IPS-18a (cell line): ENCODE data around the gene CDC42EP5.

Experiments
- H3K27ac ChIP-seq: one replicate; pipeline ENCODE4 v1.5.1; 2013; ENCODE audit warnings: low read length
- H3K27me3 ChIP-seq: one replicate; pipeline ENCODE4 v1.6.1; 2013; ENCODE audit warnings: mild to moderate bottlenecking, low read length; ENCODE audit not compliant: control insufficient read depth, insufficient read depth
- H3K36me3 ChIP-seq: one replicate; pipeline ENCODE4 v1.6.1; 2013; ENCODE audit warnings: low read depth, low read length; ENCODE audit not compliant: control insufficient read depth
- H3K4me1 ChIP-seq: one replicate; pipeline ENCODE4 v1.6.1; 2013; ENCODE audit warnings: low read depth, low read length; ENCODE audit not compliant: control insufficient read depth
- H3K4me3 ChIP-seq: one replicate; pipeline ENCODE4 v1.5.1; 2013; ENCODE audit warnings: low read length
- H3K9ac ChIP-seq: one replicate; pipeline ENCODE4 v1.6.1; 2013; ENCODE audit warnings: mild to moderate bottlenecking, low read length, moderate library complexity
- H3K9me3 ChIP-seq: one replicate; pipeline ENCODE4 v1.6.1; 2013; ENCODE audit warnings: low read depth, low read length; ENCODE audit not compliant: control insufficient read depth

Gene CDC42EP5

GRCh38 chr19:54459282-54460229 is 13.5 kb downstream of the CDC42EP5 start:
- H3K4me1 ChIP-seq = no peaks in the 10 kb centered on the region
- H3K4me3 ChIP-seq = no peak overlapping the region
- no peak overlapping the region for H3K27ac ChIP-seq
- peaks cover 66% of the 10 kb centered on the region for H3K36me3 ChIP-seq
- no peaks in the 10 kb centered on the region for H3K27me3 ChIP-seq
- no peaks in the 10 kb centered on the region for H3K9me3 ChIP-seq
- no peak overlapping the region for H3K9ac ChIP-seq

- Histone ChIP-seq H3K4me1 (no peaks in the 10 kb centered on the region), H3K36me3 (peaks cover 74% of the 10 kb centered on the region), H3K27ac (no peak overlapping the region), H3K9ac (no peak overlapping the region), H3K27me3 (no peaks in the 10 kb centered on the region), H3K4me3 (no peak overlapping the region), H3K9me3 (no peaks in the 10 kb centered on the region)
Observed at GRCh38 chr19:54458648-54459281, 14.3 kb downstream of the CDC42EP5 start.

DNA sequence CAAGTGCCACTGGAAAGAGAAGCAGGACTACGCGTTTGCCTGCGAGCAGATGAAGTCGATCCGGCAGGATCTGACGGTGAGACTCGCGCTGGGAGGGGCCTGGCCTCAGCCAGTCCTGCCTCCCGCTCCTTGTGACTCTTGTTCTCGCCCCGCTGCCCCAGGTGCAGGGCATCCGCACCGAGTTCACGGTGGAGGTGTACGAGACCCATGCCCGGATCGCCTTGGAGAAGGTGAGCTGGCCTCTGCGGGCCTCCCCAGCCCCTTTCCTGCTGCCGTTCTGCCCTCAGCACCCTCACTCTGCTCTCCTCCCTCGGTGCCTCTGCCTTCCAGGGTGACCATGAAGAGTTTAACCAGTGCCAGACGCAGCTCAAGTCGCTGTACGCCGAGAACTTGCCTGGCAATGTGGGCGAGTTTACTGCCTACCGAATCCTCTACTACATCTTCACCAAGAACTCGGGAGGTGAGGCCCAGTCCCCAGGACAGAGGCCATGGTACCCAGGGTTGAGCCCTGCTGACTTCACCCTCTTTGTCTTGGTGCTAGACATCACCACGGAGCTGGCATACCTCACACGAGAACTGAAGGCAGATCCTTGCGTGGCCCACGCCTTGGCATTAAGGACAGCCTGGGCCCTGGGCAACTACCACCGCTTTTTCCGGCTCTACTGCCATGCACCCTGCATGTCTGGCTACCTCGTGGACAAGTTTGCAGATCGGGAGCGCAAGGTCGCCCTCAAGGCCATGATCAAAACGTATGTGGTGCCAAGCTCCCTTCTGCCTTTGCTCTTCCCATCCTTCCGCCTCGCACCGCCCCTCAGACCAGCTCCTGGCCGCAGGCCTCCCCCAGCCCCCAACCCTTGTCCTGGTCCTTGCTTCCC is 15.1 kb downstream of the CDC42EP5 start:
- no peaks in the 10 kb centered on the region for H3K4me1 ChIP-seq
- no peaks in the 10 kb centered on the region for H3K27me3 ChIP-seq
- H3K4me3 ChIP-seq = no peak overlapping the region
- no peak overlapping the region for H3K27ac ChIP-seq
- no peak overlapping the region for H3K9ac ChIP-seq
- no peaks in the 10 kb centered on the region for H3K9me3 ChIP-seq
- H3K36me3 ChIP-seq = peaks cover 81% of the 10 kb centered on the region

DNA sequence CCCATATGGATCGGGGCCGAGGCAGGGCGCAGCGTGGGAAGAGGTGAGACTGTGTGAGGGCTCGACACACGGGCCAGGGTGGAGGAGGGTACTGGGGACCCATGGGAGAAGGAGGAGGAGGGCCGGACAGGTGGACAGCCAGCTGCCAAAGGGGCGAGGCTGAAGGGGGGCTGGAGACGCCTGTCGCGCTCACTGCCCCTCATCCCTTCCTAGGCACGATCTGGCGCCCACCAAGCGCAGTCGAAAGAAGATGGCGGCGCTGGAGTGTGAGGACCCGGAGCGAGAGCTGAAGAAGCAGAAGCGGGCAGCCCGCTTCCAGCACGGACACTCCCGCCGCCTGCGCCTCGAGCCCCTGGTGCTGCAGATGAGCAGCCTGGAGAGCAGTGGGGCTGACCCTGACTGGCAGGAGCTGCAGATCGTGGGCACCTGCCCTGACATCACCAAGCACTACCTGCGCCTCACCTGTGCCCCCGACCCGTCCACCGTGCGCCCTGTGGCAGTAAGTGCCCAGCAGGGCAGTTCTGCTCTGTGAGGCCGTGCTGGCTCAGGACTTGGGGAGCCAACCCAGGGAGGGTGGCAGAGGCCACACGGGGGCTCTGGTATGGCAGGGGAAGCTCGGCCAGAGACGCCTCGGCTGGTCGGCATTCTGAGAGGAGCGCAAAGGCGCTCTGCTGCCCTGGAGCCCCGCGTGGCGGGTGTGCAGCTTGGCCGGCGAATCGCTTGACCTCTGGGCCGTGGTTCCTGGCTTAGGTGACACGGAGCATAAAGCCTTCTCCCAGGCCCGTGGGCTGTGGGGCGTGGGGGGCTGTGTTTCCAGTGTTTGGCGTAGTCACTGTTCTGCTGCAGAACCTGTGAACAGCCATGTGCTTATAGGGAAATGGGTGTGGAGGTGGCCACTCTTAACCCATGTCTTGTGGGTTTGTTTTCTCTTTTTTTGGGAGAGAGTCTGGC is 16.4 kb downstream of the CDC42EP5 start:
- Histone ChIP-seq H3K4me1 (no peaks in the 10 kb centered on the region), H3K36me3 (peaks cover 88% of the 10 kb centered on the region), H3K9ac (no peak overlapping the region), H3K9me3 (no peaks in the 10 kb centered on the region), H3K27me3 (no peaks in the 10 kb centered on the region), H3K27ac (no peak overlapping the region), H3K4me3 (no peak overlapping the region)

- Histone ChIP-seq H3K9me3 (no peaks in the 10 kb centered on the region), H3K27me3 (no peaks in the 10 kb centered on the region), H3K4me1 (no peaks in the 10 kb centered on the region), H3K4me3 (no peak overlapping the region), H3K9ac (no peak overlapping the region), H3K27ac (no peak overlapping the region), H3K36me3 (peaks cover 89% of the 10 kb centered on the region)
Observed at GRCh38 chr19:54455786-54456422, 17.2 kb downstream of the CDC42EP5 start.

DNA sequence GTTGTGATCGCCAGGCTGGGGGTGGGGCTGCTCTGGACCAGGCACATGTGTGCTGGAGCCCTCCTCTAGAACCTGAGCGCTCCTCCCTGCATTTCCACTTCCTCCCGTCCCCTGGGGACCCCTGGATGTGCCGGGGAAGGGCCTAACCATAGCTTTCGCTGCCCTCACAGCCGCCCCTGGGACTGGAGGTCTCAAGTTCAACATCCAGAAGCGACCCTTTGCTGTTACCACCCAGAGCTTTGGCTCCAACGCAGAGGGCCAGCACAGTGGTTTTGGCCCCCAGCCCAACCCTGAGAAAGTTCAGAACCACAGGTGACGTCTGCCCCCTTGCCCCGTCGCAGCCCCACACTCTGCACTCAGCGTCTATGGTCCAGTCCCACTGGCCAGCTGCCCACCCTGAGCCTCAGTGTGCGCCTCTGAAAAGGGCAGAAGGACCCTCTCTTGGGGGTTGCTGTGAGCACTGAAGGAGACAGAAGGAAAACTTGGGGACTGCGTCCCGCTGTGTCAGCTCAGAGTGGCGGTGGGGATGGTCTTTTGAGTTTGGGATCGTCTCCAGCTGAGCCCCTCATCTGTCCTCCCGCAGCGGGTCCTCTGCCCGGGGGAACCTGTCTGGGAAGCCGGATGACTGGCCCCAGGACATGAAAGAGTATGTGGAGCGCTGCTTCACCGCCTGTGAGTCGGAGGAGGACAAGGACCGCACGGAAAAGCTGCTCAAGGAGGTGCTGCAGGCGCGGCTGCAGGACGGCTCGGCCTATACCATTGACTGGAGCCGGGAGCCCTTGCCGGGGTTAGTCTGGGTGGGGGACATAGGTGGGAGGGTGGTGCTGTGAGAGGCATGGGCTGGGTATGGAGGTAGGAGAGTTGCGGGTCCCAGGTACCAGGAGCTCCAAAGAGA is 18.1 kb downstream of the CDC42EP5 start:
- Histone ChIP-seq H3K36me3 (peaks cover 87% of the 10 kb centered on the region), H3K9me3 (no peaks in the 10 kb centered on the region), H3K27ac (no peak overlapping the region), H3K9ac (no peak overlapping the region), H3K27me3 (no peaks in the 10 kb centered on the region), H3K4me3 (no peak overlapping the region), H3K4me1 (peaks cover 5% of the 10 kb centered on the region)

DNA sequence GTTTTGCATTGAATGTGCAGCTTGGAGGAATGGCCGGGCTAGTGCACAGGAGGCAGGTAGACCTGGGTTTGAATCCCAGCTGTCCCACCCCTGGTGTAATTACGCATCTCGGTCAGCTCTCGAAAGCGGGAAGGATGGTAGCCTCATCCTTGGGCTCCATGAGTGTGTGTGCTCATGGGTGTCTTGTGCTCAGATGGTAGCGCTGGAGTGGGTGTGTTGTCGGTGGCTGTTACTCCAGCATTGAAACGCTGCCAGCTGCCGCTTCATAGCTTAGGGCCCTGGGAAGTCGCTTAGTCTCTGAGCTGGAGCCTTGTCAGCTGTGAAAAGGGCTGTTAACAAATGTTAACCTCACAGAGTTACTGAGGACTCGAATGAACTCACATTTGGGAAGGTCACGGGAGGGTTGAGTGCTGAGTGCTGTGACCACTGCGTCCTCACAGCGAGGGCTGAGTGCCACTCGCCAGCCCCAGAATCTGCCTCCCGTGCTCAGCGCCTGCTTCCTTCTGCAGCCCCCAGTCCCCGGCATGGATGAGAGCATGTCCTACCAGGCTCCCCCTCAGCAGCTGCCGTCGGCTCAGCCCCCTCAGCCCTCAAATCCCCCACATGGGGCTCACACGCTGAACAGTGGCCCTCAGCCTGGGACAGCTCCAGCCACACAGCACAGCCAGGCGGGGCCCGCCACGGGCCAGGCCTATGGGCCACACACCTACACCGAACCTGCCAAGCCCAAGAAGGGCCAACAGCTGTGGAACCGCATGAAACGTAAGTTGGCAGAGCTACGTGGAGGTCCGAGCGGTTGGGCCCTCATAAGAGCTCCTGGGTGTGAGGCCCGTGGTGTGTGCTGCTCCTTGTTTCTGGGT is 18.9 kb downstream of the CDC42EP5 start:
- H3K9me3 ChIP-seq = no peaks in the 10 kb centered on the region
- no peak overlapping the region for H3K4me3 ChIP-seq
- no peak overlapping the region for H3K27ac ChIP-seq
- H3K4me1 ChIP-seq = peaks cover 5% of the 10 kb centered on the region
- H3K27me3 ChIP-seq = no peaks in the 10 kb centered on the region
- H3K36me3 ChIP-seq = peaks cover 79% of the 10 kb centered on the region
- no peak overlapping the region for H3K9ac ChIP-seq

GRCh38 chr19:54452626-54453025 is 20.5 kb downstream of the CDC42EP5 start:
- Histone ChIP-seq H3K9ac (no peak overlapping the region), H3K36me3 (peaks cover 63% of the 10 kb centered on the region)

GRCh38 chr19:54451997-54452396 is 21.1 kb downstream of the CDC42EP5 start:
- no peak overlapping the region for H3K27ac ChIP-seq
- peaks cover 5% of the 10 kb centered on the region for H3K4me1 ChIP-seq
- no peak overlapping the region for H3K9ac ChIP-seq
- H3K9me3 ChIP-seq = no peaks in the 10 kb centered on the region
- H3K4me3 ChIP-seq = no peak overlapping the region
- no peaks in the 10 kb centered on the region for H3K27me3 ChIP-seq
- peaks cover 59% of the 10 kb centered on the region for H3K36me3 ChIP-seq

More at GRCh38 chr19:54452626-54453025, 20.5 kb downstream of the CDC42EP5 start:
- Histone ChIP-seq H3K9me3 (no peaks in the 10 kb centered on the region), H3K4me3 (no peak overlapping the region), H3K4me1 (peaks cover 5% of the 10 kb centered on the region), H3K27me3 (no peaks in the 10 kb centered on the region), H3K27ac (no peak overlapping the region)
